ENCODE data around the gene BLTP2.
"Not testable (repeated sequence)": the region's sequence is repeated elsewhere in the genome, so short reads cannot be mapped to it uniquely, and the experiment has no call there.

DNA sequence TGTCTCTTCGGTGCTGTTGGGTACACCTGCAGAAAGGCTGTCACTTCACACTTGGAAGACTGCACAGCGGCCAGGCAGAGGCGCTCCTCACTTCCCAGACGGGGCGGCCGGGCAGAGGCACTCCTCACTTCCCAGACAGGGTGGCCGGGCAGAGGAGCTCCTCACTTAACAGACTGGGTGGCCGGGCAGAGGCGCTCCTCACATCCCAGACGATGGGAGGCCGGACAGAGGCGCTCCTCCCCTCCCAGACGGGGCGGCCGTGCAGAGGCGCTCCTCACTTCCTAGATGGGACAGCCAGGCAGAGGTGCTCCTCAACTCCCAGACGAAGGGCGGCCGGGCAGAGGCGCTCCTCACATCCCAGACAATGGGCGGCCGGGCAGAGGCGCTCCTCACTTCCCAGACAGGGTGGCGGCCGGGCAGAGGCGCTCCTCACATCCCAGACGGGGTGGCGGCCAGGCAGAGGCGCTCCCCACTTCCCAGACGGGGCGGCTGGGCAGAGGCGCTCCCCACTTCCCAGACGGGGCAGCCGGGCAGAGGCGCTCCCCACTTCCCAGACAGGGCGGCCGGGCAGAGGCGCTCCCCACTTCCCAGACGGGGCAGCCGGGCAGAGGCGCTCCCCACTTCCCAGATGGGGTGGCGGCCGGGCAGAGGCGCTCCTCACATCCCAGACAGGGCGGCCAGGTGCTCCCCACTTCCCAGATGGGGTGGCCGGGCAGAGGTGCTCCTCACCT, 14.0 kb upstream of the BLTP2 start:
- TF ChIP-seq, protein P1, sequence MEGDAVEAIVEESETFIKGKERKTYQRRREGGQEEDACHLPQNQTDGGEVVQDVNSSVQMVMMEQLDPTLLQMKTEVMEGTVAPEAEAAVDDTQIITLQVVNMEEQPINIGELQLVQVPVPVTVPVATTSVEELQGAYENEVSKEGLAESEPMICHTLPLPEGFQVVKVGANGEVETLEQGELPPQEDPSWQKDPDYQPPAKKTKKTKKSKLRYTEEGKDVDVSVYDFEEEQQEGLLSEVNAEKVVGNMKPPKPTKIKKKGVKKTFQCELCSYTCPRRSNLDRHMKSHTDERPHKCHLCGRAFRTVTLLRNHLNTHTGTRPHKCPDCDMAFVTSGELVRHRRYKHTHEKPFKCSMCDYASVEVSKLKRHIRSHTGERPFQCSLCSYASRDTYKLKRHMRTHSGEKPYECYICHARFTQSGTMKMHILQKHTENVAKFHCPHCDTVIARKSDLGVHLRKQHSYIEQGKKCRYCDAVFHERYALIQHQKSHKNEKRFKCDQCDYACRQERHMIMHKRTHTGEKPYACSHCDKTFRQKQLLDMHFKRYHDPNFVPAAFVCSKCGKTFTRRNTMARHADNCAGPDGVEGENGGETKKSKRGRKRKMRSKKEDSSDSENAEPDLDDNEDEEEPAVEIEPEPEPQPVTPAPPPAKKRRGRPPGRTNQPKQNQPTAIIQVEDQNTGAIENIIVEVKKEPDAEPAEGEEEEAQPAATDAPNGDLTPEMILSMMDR (IDR thresholded peaks at IDR 0.05), result not testable (repeated sequence)
- not testable (repeated sequence) for TF ChIP-seq ZFX (IDR thresholded peaks at IDR 0.05; ENCODE audit: borderline replicate concordance)

All from 22Rv1 (cell line).